NCI-H128 (cell line): Measurements from ENCODE around the gene MGLL.
"Not testable (repeated sequence)": the region's sequence is repeated elsewhere in the genome, so short reads cannot be mapped to it uniquely, and the experiment has no call there.

Source experiments
- DNase-seq: peaks from one replicate; lab custom pipeline; 2025; ENCODE audit not compliant: unreplicated experiment; lab: John Stamatoyannopoulos, UW

MGLL gene

GRCh38 chr3:127711021-127711695, 111.2 kb downstream of the MGLL start:
- DNase-seq = no peak

GRCh38 chr3:127710155-127710941, 112.0 kb downstream of the MGLL start:
- DNase-seq = no peak

GRCh38 chr3:127709320-127710060, 112.8 kb downstream of the MGLL start:
- no peak for DNase-seq

GRCh38 chr3:127708837-127709236, 113.5 kb downstream of the MGLL start:
- DNase-seq = no peak

- no peak for DNase-seq
These were observed 114.4 kb downstream of the MGLL start for GRCh38 chr3:127707851-127708411.

GRCh38 chr3:127706785-127707351, 115.4 kb downstream of the MGLL start:
- no peak for DNase-seq

- DNase-seq = no peak
These were observed 116.0 kb downstream of the MGLL start for GRCh38 chr3:127706312-127706711.

- DNase-seq = not testable (repeated sequence)
These were observed 117.5 kb downstream of the MGLL start for GRCh38 chr3:127704840-127705239.

- DNase-seq = no peak
These were observed 120.2 kb downstream of the MGLL start for GRCh38 chr3:127702151-127702578.

GRCh38 chr3:127701280-127701911, 120.9 kb downstream of the MGLL start:
- no peak for DNase-seq

GRCh38 chr3:127700406-127700805, 121.9 kb downstream of the MGLL start:
- no peak for DNase-seq

GRCh38 chr3:127699416-127700300, 122.7 kb downstream of the MGLL start:
- DNase-seq = no peak

- DNase-seq = no peak
These were observed 123.5 kb downstream of the MGLL start for GRCh38 chr3:127698691-127699415.

- no peak for DNase-seq
These were observed 124.0 kb downstream of the MGLL start for GRCh38 chr3:127698286-127698685.

GRCh38 chr3:127697551-127698240, 124.6 kb downstream of the MGLL start:
- DNase-seq = no peak

- DNase-seq = peak; percentile 45
These were observed 127.7 kb downstream of the MGLL start for GRCh38 chr3:127694467-127695215.

GRCh38 chr3:127693336-127693843, 128.9 kb downstream of the MGLL start:
- no peak for DNase-seq
